DOHH2 (cell line): Measurements from ENCODE around the gene CDKN2AIP.

Experiments
- EZH2phosphoT487 ChIP-seq: fragments of 200-600 bp; sonication (generic); IDR thresholded peaks from 2 replicates; pipeline ENCODE4 v1.6.1; 2017; ENCODE audit warnings: borderline replicate concordance, mild to moderate bottlenecking, antibody characterized with exemption, low read length, moderate library complexity, mixed read lengths
- TF ChIP-seq, protein P1 (sequence below): fragments of 200-600 bp; sonication (generic); IDR thresholded peaks from one replicate; pipeline ENCODE4 v1.5.1; 2014; ENCODE audit warnings: antibody characterized with exemption, mild to moderate bottlenecking, low read depth, low read length; ENCODE audit not compliant: poor library complexity, severe bottlenecking

DNA sequence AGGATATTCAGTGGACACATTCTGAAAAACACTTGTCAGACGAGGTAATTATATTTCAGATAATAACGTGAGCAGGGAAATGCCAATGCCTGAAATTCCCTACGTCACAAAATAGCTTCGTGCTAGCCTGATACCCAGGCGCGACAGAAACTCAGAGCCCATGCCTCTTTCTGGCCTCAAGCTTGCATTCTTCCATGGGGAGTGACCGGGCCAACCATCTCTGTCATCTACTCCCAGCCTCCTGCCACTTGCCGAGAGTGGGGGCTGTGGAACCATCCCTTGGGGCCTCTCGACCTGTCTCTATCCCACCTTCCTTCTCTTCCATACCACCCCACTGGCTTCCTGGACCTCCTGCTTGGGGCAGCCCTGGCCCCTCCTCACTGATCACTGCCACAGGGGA lies 34.5 kb upstream of the CDKN2AIP start:
- TF ChIP-seq EZH2phosphoT487: no peak
- TF ChIP-seq, protein P1, sequence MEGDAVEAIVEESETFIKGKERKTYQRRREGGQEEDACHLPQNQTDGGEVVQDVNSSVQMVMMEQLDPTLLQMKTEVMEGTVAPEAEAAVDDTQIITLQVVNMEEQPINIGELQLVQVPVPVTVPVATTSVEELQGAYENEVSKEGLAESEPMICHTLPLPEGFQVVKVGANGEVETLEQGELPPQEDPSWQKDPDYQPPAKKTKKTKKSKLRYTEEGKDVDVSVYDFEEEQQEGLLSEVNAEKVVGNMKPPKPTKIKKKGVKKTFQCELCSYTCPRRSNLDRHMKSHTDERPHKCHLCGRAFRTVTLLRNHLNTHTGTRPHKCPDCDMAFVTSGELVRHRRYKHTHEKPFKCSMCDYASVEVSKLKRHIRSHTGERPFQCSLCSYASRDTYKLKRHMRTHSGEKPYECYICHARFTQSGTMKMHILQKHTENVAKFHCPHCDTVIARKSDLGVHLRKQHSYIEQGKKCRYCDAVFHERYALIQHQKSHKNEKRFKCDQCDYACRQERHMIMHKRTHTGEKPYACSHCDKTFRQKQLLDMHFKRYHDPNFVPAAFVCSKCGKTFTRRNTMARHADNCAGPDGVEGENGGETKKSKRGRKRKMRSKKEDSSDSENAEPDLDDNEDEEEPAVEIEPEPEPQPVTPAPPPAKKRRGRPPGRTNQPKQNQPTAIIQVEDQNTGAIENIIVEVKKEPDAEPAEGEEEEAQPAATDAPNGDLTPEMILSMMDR: no peak
